ENCODE measurements around the gene VSIG8. TPM values are rescaled to one million over a fixed set of nuclear protein-coding genes. Genes with fewer than 3 reads are reported as not detected.
A peak's percentile ranks its signal among the peaks of the same experiment; 100 is the strongest.

The VSIG8 gene
- total RNA-seq, 1 donor from 2014 or later, result not detected

DNA sequence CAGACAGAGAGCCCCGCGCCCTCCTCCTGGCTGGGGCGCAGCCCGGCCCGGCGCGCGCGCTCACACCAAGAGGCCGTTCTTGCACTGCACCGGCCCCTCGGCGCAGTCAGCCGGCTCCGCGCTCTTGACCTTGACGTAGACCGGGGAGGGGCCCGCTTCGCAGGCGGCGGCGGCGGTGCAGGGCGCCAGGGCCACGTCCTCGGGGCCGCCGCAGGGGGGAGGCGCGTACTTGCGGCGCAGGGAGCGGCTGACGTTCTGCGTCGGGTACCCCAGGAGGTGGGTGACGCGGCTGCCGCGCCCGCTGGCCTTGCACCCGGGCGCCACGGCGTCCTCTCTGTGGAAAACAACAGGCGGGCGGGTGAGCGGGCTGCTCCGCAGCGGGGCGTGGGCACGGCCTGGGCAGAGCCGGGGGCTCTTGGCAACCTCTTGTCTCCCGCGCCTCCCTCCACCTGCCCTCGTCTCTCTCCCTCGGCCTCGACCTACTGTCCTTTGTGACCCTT is 7.7 kb downstream of the VSIG8 start:
- Mint-ChIP-seq H3K9me3 (no peaks in the 10 kb centered on the region), H3K4me3 (peak overlapping the region; percentile 84), H3K27ac (no peak overlapping the region), H3K4me1 (peaks cover 12% of the 10 kb centered on the region), H3K27me3 (peaks cover 5% of the 10 kb centered on the region), H3K36me3 (ENCODE audit: low read depth) (no peaks in the 10 kb centered on the region)
- intact Hi-C loops (cut with micrococcal nuclease), result loop anchor here (5.0 kb wide), 1 partner anchor 38 kb away; no protein-coding TSS in a partner anchor
- ATAC-seq (ENCODE audit: low read depth) (peak; percentile 90), DNase-seq (peak; percentile 47)
- POLR2A ChIA-PET, result no interaction called here
- CTCF ChIA-PET, result interaction anchor here (1.0 kb wide), 1 partner anchor 55 kb away, joined by 3 read pairs; no protein-coding TSS in a partner anchor
- TF ChIP-seq, protein P1, sequence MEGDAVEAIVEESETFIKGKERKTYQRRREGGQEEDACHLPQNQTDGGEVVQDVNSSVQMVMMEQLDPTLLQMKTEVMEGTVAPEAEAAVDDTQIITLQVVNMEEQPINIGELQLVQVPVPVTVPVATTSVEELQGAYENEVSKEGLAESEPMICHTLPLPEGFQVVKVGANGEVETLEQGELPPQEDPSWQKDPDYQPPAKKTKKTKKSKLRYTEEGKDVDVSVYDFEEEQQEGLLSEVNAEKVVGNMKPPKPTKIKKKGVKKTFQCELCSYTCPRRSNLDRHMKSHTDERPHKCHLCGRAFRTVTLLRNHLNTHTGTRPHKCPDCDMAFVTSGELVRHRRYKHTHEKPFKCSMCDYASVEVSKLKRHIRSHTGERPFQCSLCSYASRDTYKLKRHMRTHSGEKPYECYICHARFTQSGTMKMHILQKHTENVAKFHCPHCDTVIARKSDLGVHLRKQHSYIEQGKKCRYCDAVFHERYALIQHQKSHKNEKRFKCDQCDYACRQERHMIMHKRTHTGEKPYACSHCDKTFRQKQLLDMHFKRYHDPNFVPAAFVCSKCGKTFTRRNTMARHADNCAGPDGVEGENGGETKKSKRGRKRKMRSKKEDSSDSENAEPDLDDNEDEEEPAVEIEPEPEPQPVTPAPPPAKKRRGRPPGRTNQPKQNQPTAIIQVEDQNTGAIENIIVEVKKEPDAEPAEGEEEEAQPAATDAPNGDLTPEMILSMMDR (IDR thresholded peaks at IDR 0.05), result no peak

GRCh38 chr1:159854116-159854692 is 8.3 kb downstream of the VSIG8 start:
- Mint-ChIP-seq H3K36me3 (ENCODE audit: low read depth) (no peaks in the 10 kb centered on the region), H3K9me3 (no peaks in the 10 kb centered on the region), H3K27me3 (peaks cover 5% of the 10 kb centered on the region), H3K4me3 (peak overlapping the region; percentile 79), H3K4me1 (peaks cover 12% of the 10 kb centered on the region), H3K27ac (no peak overlapping the region)
- ChIA-PET POLR2A (interaction anchor here (0.7 kb wide), 1 partner anchor 71 kb away, joined by 3 read pairs; the partner anchor contains the start of gene TAGLN2), CTCF (interaction anchor here (0.7 to 1.0 kb wide), 2 partner anchors 34 to 55 kb away, joined by 3 read pairs; no protein-coding TSS in a partner anchor)
- TF ChIP-seq, protein P1 (IDR thresholded peaks at IDR 0.05), result no peak
- DNase-seq (no peak), ATAC-seq (ENCODE audit: low read depth) (peak; percentile 18)
- intact Hi-C loops (cut with micrococcal nuclease), result loop anchor here (5.0 kb wide), 1 partner anchor 38 kb away; no protein-coding TSS in a partner anchor

- Mint-ChIP-seq H3K27ac (no peak overlapping the region), H3K4me3 (peak overlapping the region; percentile 79), H3K4me1 (peaks cover 12% of the 10 kb centered on the region), H3K36me3 (ENCODE audit: low read depth) (no peaks in the 10 kb centered on the region), H3K9me3 (no peaks in the 10 kb centered on the region), H3K27me3 (peaks cover 5% of the 10 kb centered on the region)
- no peak for DNase-seq
- TF ChIP-seq, protein P1 (IDR thresholded peaks at IDR 0.05), result no peak
- ChIA-PET POLR2A (interaction anchor here (0.7 kb wide), 1 partner anchor 72 kb away, joined by 3 read pairs; the partner anchor contains the start of gene TAGLN2), CTCF (interaction anchor here (0.7 to 1.0 kb wide), 3 partner anchors 35 to 1789 kb away, joined by 3 read pairs; no protein-coding TSS in a partner anchor)
- intact Hi-C loops (cut with micrococcal nuclease), result loop anchor here (5.0 kb wide), 1 partner anchor 39 kb away; no protein-coding TSS in a partner anchor
- ATAC-seq (ENCODE audit: low read depth), result no peak
These were observed 8.9 kb downstream of the VSIG8 start for GRCh38 chr1:159853417-159854115.

DNA sequence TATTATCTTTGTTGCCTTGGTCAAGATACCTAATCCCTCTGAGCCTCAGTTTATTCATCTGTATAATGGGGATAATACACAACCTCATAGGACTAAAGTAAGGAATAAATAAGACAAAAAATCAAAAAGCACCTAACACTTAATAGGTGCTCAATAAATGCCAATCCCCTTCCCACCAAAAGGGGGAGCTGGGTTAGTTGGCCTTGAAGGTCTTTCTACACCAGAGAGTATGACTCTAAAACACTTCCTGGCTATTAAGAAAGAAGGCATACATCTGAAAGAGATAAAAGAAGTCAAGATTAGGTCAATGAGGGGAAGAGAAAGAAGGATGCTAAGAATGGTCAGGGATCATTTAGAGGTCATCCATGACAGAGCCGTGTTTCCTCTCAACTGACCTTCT is 11.1 kb downstream of the VSIG8 start:
- Mint-ChIP-seq H3K4me3 (no peak overlapping the region), H3K9me3 (no peaks in the 10 kb centered on the region), H3K27me3 (peaks cover 17% of the 10 kb centered on the region), H3K4me1 (peaks cover 12% of the 10 kb centered on the region), H3K36me3 (ENCODE audit: low read depth) (no peaks in the 10 kb centered on the region), H3K27ac (no peak overlapping the region)
- TF ChIP-seq, protein P1 (IDR thresholded peaks at IDR 0.05), result no peak
- no peak for DNase-seq
- ChIA-PET POLR2A (no interaction called here), CTCF (interaction anchor here (0.6 to 1.9 kb wide), 2 partner anchors 39 to 41 kb away, joined by 3 to 13 read pairs; no protein-coding TSS in a partner anchor)
- intact Hi-C loops (cut with micrococcal nuclease), result loop anchor here (5.0 kb wide), 1 partner anchor 41 kb away; no protein-coding TSS in a partner anchor
- ATAC-seq (ENCODE audit: low read depth), result no peak
